Testis (tissue), 2 donors: ENCODE data around the gene CSRP1.
"Not testable (repeated sequence)": the region's sequence is repeated elsewhere in the genome, so short reads cannot be mapped to it uniquely, and the experiment has no call there.

Experiments used
- POLR2A ChIP-seq: fragments of 450-650 bp; IDR thresholded peaks from one replicate; pipeline ENCODE4 v1.6.1; 2017; ENCODE audit warnings: antibody characterized with exemption, mild to moderate bottlenecking, moderate library complexity
- TF ChIP-seq, protein P1 (sequence below), 3 experiments: fragments of 450-650 bp in 2 of 3; fragments of 200-600 bp in 1 of 3; sonication (generic) in 1 of 3; IDR thresholded peaks; one replicate each; pipeline ENCODE4 v1.5.1; 2016 to 2019; ENCODE audit warnings: antibody characterized with exemption in 3 of 3, mild to moderate bottlenecking in 2 of 3, moderate library complexity in 1 of 3

DNA sequence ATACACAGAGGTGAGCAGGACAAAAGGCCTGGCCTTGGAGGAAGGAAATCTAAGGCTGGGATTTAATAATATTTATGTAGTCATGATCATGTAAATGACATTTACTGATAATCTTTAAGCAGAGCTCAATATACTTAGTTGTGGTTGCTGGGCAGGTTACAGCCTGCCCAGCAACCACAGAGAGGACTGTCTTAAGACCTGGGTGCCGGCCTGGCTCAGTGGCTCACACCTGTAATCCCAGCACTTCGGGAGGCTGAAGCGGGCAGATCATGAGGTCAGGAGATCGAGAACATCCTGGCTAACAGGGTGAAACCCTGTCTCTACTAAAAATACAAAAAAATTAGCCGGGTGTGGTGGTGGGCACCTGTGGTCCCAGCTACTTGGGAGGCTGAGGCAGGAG lies 42.6 kb upstream of the CSRP1 start:
- TF ChIP-seq, protein P1, sequence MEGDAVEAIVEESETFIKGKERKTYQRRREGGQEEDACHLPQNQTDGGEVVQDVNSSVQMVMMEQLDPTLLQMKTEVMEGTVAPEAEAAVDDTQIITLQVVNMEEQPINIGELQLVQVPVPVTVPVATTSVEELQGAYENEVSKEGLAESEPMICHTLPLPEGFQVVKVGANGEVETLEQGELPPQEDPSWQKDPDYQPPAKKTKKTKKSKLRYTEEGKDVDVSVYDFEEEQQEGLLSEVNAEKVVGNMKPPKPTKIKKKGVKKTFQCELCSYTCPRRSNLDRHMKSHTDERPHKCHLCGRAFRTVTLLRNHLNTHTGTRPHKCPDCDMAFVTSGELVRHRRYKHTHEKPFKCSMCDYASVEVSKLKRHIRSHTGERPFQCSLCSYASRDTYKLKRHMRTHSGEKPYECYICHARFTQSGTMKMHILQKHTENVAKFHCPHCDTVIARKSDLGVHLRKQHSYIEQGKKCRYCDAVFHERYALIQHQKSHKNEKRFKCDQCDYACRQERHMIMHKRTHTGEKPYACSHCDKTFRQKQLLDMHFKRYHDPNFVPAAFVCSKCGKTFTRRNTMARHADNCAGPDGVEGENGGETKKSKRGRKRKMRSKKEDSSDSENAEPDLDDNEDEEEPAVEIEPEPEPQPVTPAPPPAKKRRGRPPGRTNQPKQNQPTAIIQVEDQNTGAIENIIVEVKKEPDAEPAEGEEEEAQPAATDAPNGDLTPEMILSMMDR (IDR thresholded peaks at IDR 0.05), result not testable (repeated sequence)
- TF ChIP-seq POLR2A, result not testable (repeated sequence)
